Heart left ventricle (tissue), 16 donors: ENCODE data around the gene PER3. TPM values are rescaled to one million over a fixed set of nuclear protein-coding genes. Genes with fewer than 3 reads are reported as not detected.

ENCODE experiments used
- ATAC-seq, 4 donors: fragments of 200-7000 bp; cut with Tn5 transposase; one replicate each; pipeline ENCODE4 v1.9.1; 2020 to 2022; ENCODE audit warnings: moderate library complexity in 4 of 4, mild to moderate bottlenecking in 3 of 4, moderate number of reproducible peaks in 1 of 4
- DNase-seq, 5 donors: peaks; one replicate each; pipeline ENCODE4 v3.0.0-alpha.2; 2020
- H3K27ac ChIP-seq, 12 donors: fragments of 200-600 bp; sonication (generic) in 4 of 12; one replicate each; pipeline versions ENCODE4 v1.5.0 to v1.8.0; 2016 to 2022; ENCODE audit warnings: mild to moderate bottlenecking in 2 of 12
- H3K27me3 ChIP-seq, 9 donors: fragments of 200-600 bp; sonication (generic) in 2 of 9; one replicate each; pipeline versions ENCODE4 v1.5.1 to v1.8.0; 2016 to 2022; ENCODE audit warnings: mild to moderate bottlenecking in 3 of 9
- H3K36me3 ChIP-seq, 9 donors: fragments of 200-600 bp; sonication (generic) in 2 of 9; one replicate each; pipeline versions ENCODE4 v1.5.0 to v1.8.0; 2018 to 2022; ENCODE audit warnings: mild to moderate bottlenecking in 2 of 9
- H3K4me1 ChIP-seq, 12 donors: fragments of 200-600 bp; sonication (generic) in 4 of 12; one replicate each; pipeline versions ENCODE4 v1.5.0 to v1.8.0; 2016 to 2022; ENCODE audit warnings: mild to moderate bottlenecking in 3 of 12
- H3K4me3 ChIP-seq, 12 donors: fragments of 200-600 bp; sonication (generic) in 4 of 12; one replicate each; pipeline versions ENCODE4 v1.5.0 to v1.8.0; 2017 to 2022; ENCODE audit warnings: mild to moderate bottlenecking in 9 of 12, moderate library complexity in 4 of 12
- H3K9me3 ChIP-seq, 12 donors: fragments of 200-600 bp; sonication (generic) in 4 of 12; one replicate each; pipeline versions ENCODE4 v1.5.0 to v1.8.0; 2016 to 2022; ENCODE audit warnings: mild to moderate bottlenecking in 1 of 12
- CTCF ChIP-seq, 12 donors: fragments of 200-600 bp; sonication (generic) in 4 of 12; IDR thresholded peaks; one replicate each; pipeline versions ENCODE4 v1.5.0 to v1.8.0; 2018 to 2022; ENCODE audit warnings: antibody characterized with exemption in 12 of 12, mild to moderate bottlenecking in 5 of 12
- POLR2A ChIP-seq, 2 donors: fragments of 450-650 bp; IDR thresholded peaks; one replicate each; pipeline ENCODE4 v1.6.1; 2017; ENCODE audit warnings: antibody characterized with exemption in 2 of 2, mild to moderate bottlenecking in 2 of 2, moderate library complexity in 2 of 2
- WGBS, 4 donors: extraction: QIAGEN DNeasy Blood & Tissue Kit in 2 of 4; methylation state at CpG; one replicate each; pipeline versions ENCODE4 v1.1.5 to v1.1.7; 2013 to 2018; 5-methylcytosine and 5-hydroxymethylcytosine counted together
- intact Hi-C, 10 donors: fragments of 100-400 bp; cut with DNase I; formaldehyde crosslinking; loops; one replicate each; pipeline versions ENCODE4 v1.11.1 to v1.14.2; 2022
- polyA plus RNA-seq, 2 donors: library from polyadenylated mRNA; stranded (reverse); fragments of 200-250 nt; gene quantifications; one replicate each; pipeline ENCODE4 v1.2.3, GENCODE V29; 2013
- total RNA-seq, 9 donors: library from RNA; depleted of rRNA in 2 of 9; stranded (reverse); fragments of >200 nt in 2 of 9; fragmentation: NEBNext Ultra II Directional in 3 of 9; extraction: Animal tissue kit (Norgen Biotek cat#: 25700) in 3 of 9; gene quantifications; one replicate each; pipeline versions ENCODE4 v1.1.0 to v1.2.4, GENCODE V29; 2016 to 2023
- donor health status: ischemic (EF 13 %, LVEDD 7.1; RV severe dilation, severe dysfunction).
- donor health status: healthy with polysubstance abuse.
- donor health status: DM: no; HTN: yes; CAD: no.
- donor health status: DM: no; HTN: no; CAD: no.
- donor health status: ischemic (EF 25% LVEDD 6.9; RV normal size, moderate dysfunction).
- donor health status: ischemic (EF 25% LVEDD 5.7; RV mildly dilated, moderate dysfunction).
- donor health status: healthy.
- donor health status: DM: yes; HTN: yes; CAD: no.
- donor health status: ischemic (EF 35%, LVEDD 5.7; RV mildly dilated, moderate dysfunction).
- donor health status: nonischemic (EF 11% LVEDD 7.7; RV severe dilation, severe dysfunction).
- donor health status: DM: yes; HTN: yes; CAD: no.
- donor health status: PGD.
- donor health status: ischemic (EF 29% LVEDD 5.4; RV normal size, mild dysfunction).
- donor health status: nonischemic (EF 23%, LVEDD 6.1; RV moderate dilation, normal function).

PER3 gene
- total and polyA plus RNA-seq, 11 donors: 3.3 to 46.6 (median 16.0) TPM

GRCh38 chr1:7856345-7856744 lies 72.3 kb downstream of the PER3 start:
- Histone ChIP-seq H3K27ac (no peak overlapping the region), H3K27me3 (peaks cover 0 to 3% (median 0%) of the 10 kb centered on the region in 9 donors), H3K4me3 (no peak overlapping the region), H3K4me1 (no peaks in the 10 kb centered on the region), H3K36me3 (no peaks in the 10 kb centered on the region), H3K9me3 (no peaks in the 10 kb centered on the region)
- TF ChIP-seq POLR2A (IDR thresholded peaks at IDR 0.05) (no peak), CTCF (IDR thresholded peaks at IDR 0.05) (no peak)
- ATAC-seq (no peak), DNase-seq (no peak)
- intact Hi-C loops: no loop called here
- WGBS, 4 donors: 49 to 66% (median 53%) methylated on average over 15 of the region's 15 CpGs

- 64 to 72% (median 66%) methylated on average over 2 of the region's 2 CpGs for WGBS, 4 donors
- H3K36me3 ChIP-seq: no peaks in the 10 kb centered on the region
- H3K27me3 ChIP-seq: peaks cover 0 to 3% (median 0%) of the 10 kb centered on the region in 9 donors
- no peak overlapping the region for H3K27ac ChIP-seq
- intact Hi-C loops: no loop called here
- no peak overlapping the region for H3K4me3 ChIP-seq
- TF ChIP-seq POLR2A (IDR thresholded peaks at IDR 0.05) (no peak), CTCF (IDR thresholded peaks at IDR 0.05) (no peak)
- DNase-seq (no peak), ATAC-seq (no peak)
- no peaks in the 10 kb centered on the region for H3K4me1 ChIP-seq
- no peaks in the 10 kb centered on the region for H3K9me3 ChIP-seq
Observed at GRCh38 chr1:7857000-7857399, 72.9 kb downstream of the PER3 start.

- Histone ChIP-seq H3K4me1 (no peaks in the 10 kb centered on the region), H3K36me3 (no peaks in the 10 kb centered on the region), H3K9me3 (no peaks in the 10 kb centered on the region), H3K27me3 (no peaks in the 10 kb centered on the region), H3K4me3 (no peak overlapping the region), H3K27ac (no peak overlapping the region)
- WGBS, 4 donors: 84 to 93% (median 88%) methylated on average over 4 of the region's 4 CpGs
- intact Hi-C loops: no loop called here
- ATAC-seq (no peak), DNase-seq (no peak)
- TF ChIP-seq CTCF (IDR thresholded peaks at IDR 0.05): no peak
- TF ChIP-seq POLR2A (IDR thresholded peaks at IDR 0.05): no peak
Observed at GRCh38 chr1:7857985-7858384, 73.9 kb downstream of the PER3 start.

GRCh38 chr1:7859406-7859805 lies 75.3 kb downstream of the PER3 start:
- DNase-seq (no peak), ATAC-seq (no peak)
- TF ChIP-seq CTCF (IDR thresholded peaks at IDR 0.05) (no peak), POLR2A (IDR thresholded peaks at IDR 0.05) (no peak)
- no peaks in the 10 kb centered on the region for H3K9me3 ChIP-seq
- no peak overlapping the region for H3K27ac ChIP-seq
- no peaks in the 10 kb centered on the region for H3K27me3 ChIP-seq
- 85 to 94% (median 90%) methylated on average over 6 to 7 of the region's 7 CpGs for WGBS, 4 donors
- no peaks in the 10 kb centered on the region for H3K4me1 ChIP-seq
- intact Hi-C loops: no loop called here
- no peaks in the 10 kb centered on the region for H3K36me3 ChIP-seq
- H3K4me3 ChIP-seq: no peak overlapping the region
